Hepatocyte (in vitro differentiated cells): Measurements from ENCODE around the gene UBE2E2. TPM values are rescaled to one million over a fixed set of nuclear protein-coding genes. Genes with fewer than 3 reads are reported as not detected.

ENCODE experiments used
- DNase-seq: peaks from one replicate; pipeline ENCODE4 v3.0.0-alpha.2; 2016; ENCODE audit warnings: low spot score
- H2AFZ ChIP-seq: fragments of 200-600 bp; sonication (generic); 2 replicates; pipeline ENCODE4 v1.6.0; 2016; ENCODE audit warnings: antibody characterized with exemption, mild to moderate bottlenecking
- H3K27ac ChIP-seq: fragments of 200-600 bp; sonication (generic); 2 replicates; pipeline ENCODE4 v1.5.1; 2016; ENCODE audit warnings: mild to moderate bottlenecking
- H3K27me3 ChIP-seq: fragments of 200-600 bp; sonication (generic); 2 replicates; pipeline ENCODE4 v1.6.1; 2016
- H3K36me3 ChIP-seq: fragments of 200-600 bp; sonication (generic); replicated peaks from 2 replicates; pipeline ENCODE4 v1.5.1; 2016; ENCODE audit warnings: low read depth; ENCODE audit not compliant: insufficient read depth
- H3K4me1 ChIP-seq: fragments of 200-600 bp; sonication (generic); 2 replicates; pipeline ENCODE4 v1.5.1; 2016; ENCODE audit warnings: mild to moderate bottlenecking, moderate library complexity; ENCODE audit not compliant: insufficient read depth
- H3K4me2 ChIP-seq: fragments of 200-600 bp; sonication (generic); 2 replicates; pipeline ENCODE4 v1.6.0; 2016
- H3K4me3 ChIP-seq: fragments of 200-600 bp; sonication (generic); 2 replicates; pipeline ENCODE4 v1.5.1; 2016; ENCODE audit warnings: mild to moderate bottlenecking
- H3K79me2 ChIP-seq: fragments of 200-600 bp; sonication (generic); 2 replicates; pipeline ENCODE4 v1.6.0; 2017; ENCODE audit warnings: mild to moderate bottlenecking
- H3K9me2 ChIP-seq: fragments of 200-600 bp; sonication (generic); replicated peaks from 2 replicates; pipeline ENCODE4 v1.6.0; 2017; ENCODE audit warnings: mild to moderate bottlenecking; ENCODE audit not compliant: insufficient read depth
- H3K9me3 ChIP-seq: fragments of 200-600 bp; sonication (generic); 2 replicates; pipeline ENCODE4 v1.5.1; 2016; ENCODE audit warnings: low read depth, mild to moderate bottlenecking
- H4K20me1 ChIP-seq: fragments of 200-600 bp; sonication (generic); 2 replicates; pipeline ENCODE4 v1.6.0; 2016; ENCODE audit warnings: mild to moderate bottlenecking; ENCODE audit not compliant: insufficient read depth, poor library complexity, severe bottlenecking
- CTCF ChIP-seq: fragments of 200-600 bp; sonication (generic); IDR thresholded peaks from 2 replicates; pipeline ENCODE4 v1.5.1; 2016; ENCODE audit warnings: antibody characterized with exemption, mild to moderate bottlenecking; ENCODE audit not compliant: poor library complexity
- EZH2 ChIP-seq: fragments of 200-600 bp; sonication (generic); IDR thresholded peaks from 2 replicates; pipeline ENCODE4 v1.6.1; 2016; ENCODE audit warnings: antibody characterized with exemption, mild to moderate bottlenecking, borderline replicate concordance
- EZH2phosphoT487 ChIP-seq: fragments of 200-600 bp; sonication (generic); IDR thresholded peaks from one replicate; pipeline ENCODE4 v1.6.1; 2018; ENCODE audit warnings: antibody characterized with exemption, mild to moderate bottlenecking, low read depth, moderate library complexity; ENCODE audit not compliant: unreplicated experiment, severe bottlenecking
- WGBS: methylation state at CpG from one replicate; pipeline ENCODE4 v1.1.6; 2016; ENCODE audit warnings: low lambda C conversion rate; ENCODE audit errors: missing lambda C conversion rate; 5-methylcytosine and 5-hydroxymethylcytosine counted together
- polyA plus RNA-seq: library from polyadenylated mRNA; unstranded; fragments of >200 nt; fragmentation: Nextera tagmentation; extraction: Ambion mirVana; gene quantifications from 2 replicates; pipeline ENCODE4 v1.2.1, GENCODE V29; 2016
- total RNA-seq: library from RNA; depleted of rRNA; stranded (reverse); fragments of >200 nt; gene quantifications from 2 replicates; pipeline ENCODE4 v1.2.3, GENCODE V29; 2014

Gene UBE2E2
- total and polyA plus RNA-seq, 2 experiments from 2014 or later = 51.1 to 90.6 TPM

DNA sequence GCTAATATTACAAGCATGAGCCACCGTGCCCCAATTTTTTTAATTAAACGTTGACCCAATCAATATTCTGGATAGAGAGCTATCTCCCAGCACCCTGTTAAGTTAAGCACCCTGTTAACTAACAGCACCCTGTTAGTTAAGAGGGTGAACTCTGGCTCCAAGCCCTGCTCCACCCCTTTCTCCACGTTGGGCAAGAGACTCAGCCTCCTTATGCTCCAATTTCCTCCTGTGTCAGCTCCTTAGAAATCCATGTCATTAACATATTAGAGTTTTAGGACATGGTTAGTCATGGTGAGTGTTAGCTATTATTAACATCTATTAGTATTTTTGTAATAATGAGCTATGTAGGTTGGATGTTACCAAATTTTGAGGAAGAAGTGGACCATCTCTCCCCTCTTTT is 385.4 kb downstream of the UBE2E2 start:
- 78% methylated on average over 3 of the region's 3 CpGs for WGBS
- no peaks in the 10 kb centered on the region for H3K9me2 ChIP-seq
- H3K4me2 ChIP-seq = no peak overlapping the region
- no peak overlapping the region for H3K4me3 ChIP-seq
- H3K79me2 ChIP-seq = no peaks in the 10 kb centered on the region
- no peak for DNase-seq
- H3K27ac ChIP-seq = no peak overlapping the region
- H3K4me1 ChIP-seq = no peaks in the 10 kb centered on the region
- no peak for TF ChIP-seq EZH2
- no peak for TF ChIP-seq EZH2phosphoT487
- no peak for TF ChIP-seq CTCF
- H3K36me3 ChIP-seq = no peaks in the 10 kb centered on the region
- H3K27me3 ChIP-seq = no peaks in the 10 kb centered on the region
- H4K20me1 ChIP-seq = no peaks in the 10 kb centered on the region
- H2AFZ ChIP-seq = no peak overlapping the region
- no peaks in the 10 kb centered on the region for H3K9me3 ChIP-seq

DNA sequence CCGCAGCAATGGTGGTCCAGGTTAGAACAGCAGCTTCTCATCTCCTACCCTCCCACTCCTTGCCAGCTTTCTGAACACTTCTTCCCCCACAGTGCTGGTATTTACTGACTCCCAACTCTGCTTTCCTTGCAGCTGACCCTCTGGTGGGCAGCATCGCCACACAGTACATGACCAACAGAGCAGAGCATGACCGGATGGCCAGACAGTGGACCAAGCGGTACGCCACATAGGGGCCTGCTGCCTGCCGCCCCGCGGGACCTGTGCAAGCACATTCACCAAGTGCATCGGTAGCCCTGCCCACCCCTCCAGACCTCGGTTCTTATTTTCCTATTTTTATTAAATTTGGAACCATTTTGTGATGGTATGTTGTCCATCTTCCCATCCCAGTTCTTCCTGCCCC is 386.5 kb downstream of the UBE2E2 start:
- Histone ChIP-seq H3K9me2 (no peaks in the 10 kb centered on the region), H3K36me3 (no peaks in the 10 kb centered on the region), H3K79me2 (no peaks in the 10 kb centered on the region), H3K27me3 (no peaks in the 10 kb centered on the region), H3K9me3 (no peaks in the 10 kb centered on the region), H3K4me3 (no peak overlapping the region), H2AFZ (no peak overlapping the region), H3K4me2 (no peak overlapping the region), H3K27ac (no peak overlapping the region), H4K20me1 (no peaks in the 10 kb centered on the region), H3K4me1 (no peaks in the 10 kb centered on the region)
- 97% methylated on average over 10 of the region's 10 CpGs for WGBS
- no peak for TF ChIP-seq CTCF
- no peak for TF ChIP-seq EZH2phosphoT487
- no peak for TF ChIP-seq EZH2
- DNase-seq = no peak

DNA sequence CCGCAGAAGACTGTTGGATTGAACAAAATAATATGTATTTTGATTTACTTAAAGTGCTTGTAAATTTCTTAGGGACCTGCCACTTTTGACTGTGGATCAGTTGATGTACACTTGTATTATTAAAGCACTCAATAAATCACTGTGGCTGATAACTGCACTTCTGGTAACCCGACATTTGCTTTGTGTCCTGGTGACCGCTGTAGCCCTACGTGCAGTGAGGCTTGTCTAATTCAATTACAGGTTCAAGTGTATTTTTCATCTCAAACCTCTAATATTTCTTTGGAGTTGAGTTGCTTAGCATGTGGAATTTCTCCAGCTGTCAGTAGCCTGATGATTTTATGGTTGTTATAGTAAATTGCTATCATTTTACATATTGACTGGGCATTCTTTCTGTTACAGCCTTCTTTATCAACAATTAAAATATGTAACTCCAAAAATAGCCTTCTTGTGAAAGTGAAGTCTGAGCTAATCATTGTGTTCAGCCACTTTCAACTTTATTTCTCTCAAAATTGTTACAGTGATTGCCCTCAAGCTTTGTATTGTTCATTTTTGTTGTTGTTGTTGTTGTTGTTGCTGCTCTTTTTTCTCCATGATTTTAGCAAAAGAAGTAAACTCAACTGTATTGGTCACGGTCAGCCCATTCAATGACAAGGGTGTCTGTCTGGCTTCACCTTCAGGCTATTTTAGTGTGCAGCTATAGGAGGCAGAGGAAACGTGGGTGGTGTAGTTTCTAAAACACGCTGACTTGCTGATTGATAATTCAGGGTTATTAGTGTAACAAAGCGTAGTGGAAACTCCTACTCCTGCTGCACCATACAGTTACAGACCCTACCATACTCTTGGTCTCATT is 387.5 kb downstream of the UBE2E2 start:
- Histone ChIP-seq H3K79me2 (no peaks in the 10 kb centered on the region), H2AFZ (no peak overlapping the region), H3K9me3 (no peaks in the 10 kb centered on the region), H3K36me3 (no peaks in the 10 kb centered on the region), H3K27me3 (no peaks in the 10 kb centered on the region), H3K4me3 (no peak overlapping the region), H3K9me2 (no peaks in the 10 kb centered on the region), H4K20me1 (no peaks in the 10 kb centered on the region), H3K4me1 (no peaks in the 10 kb centered on the region), H3K4me2 (no peak overlapping the region), H3K27ac (no peak overlapping the region)
- no peak for DNase-seq
- WGBS = 60% methylated on average over 8 of the region's 8 CpGs
- TF ChIP-seq CTCF (no peak), EZH2phosphoT487 (no peak), EZH2 (no peak)
